A673 (cell line): ENCODE measurements around the gene RDH13.
"Not testable (repeated sequence)": the region's sequence is repeated elsewhere in the genome, so short reads cannot be mapped to it uniquely, and the experiment has no call there.

Source experiments
- CTCF ChIP-seq: fragments of 300-800, 200-600 bp; sonication (generic); conservative IDR thresholded peaks from 2 replicates; pipeline ENCODE4 v1.5.1; 2017; ENCODE audit warnings: low read depth, mild to moderate bottlenecking, antibody characterized with exemption, low read length, moderate library complexity, mixed read lengths
- EZH2 ChIP-seq: fragments of 200-600 bp; sonication (generic); IDR thresholded peaks from 2 replicates; pipeline ENCODE4 v1.6.1; 2017; ENCODE audit warnings: borderline replicate concordance, low read depth, mild to moderate bottlenecking, mixed read lengths, antibody characterized with exemption, low read length; ENCODE audit not compliant: poor library complexity, severe bottlenecking

DNA sequence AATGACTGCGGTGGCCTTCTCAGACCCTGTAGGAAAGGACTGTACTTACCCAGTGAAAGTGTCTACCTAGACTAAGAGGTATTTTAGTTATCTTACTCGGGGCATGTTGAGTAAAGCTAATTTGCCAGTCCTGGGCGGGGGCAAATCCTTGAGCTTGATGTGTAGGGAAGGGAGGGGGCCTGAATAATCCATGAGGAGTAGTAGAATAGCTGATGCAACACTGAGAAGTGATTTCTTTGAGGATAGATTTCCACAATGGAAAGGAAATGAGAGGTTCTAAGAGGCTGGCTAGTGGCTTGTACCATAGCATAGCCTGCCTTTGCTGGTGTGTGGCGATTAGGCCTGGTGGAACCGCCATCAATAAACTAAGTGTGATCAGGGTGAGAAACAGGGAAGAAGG lies 54.8 kb downstream of the RDH13 start:
- TF ChIP-seq CTCF, EZH2: not testable (repeated sequence)
